DOHH2 (cell line): ENCODE data around the gene CHPF2.

Experiments
- H3F3A ChIP-seq: fragments of 200-600 bp; sonication (generic), shearing (Covaris generic); 2 replicates; pipeline ENCODE4 v1.6.0; 2016; ENCODE audit warnings: antibody characterized with exemption, mild to moderate bottlenecking; ENCODE audit not compliant: control insufficient read depth, insufficient read depth
- H3K27ac ChIP-seq: fragments of 200-600 bp; sonication (generic); 2 replicates; pipeline ENCODE4 v1.5.1; 2014; ENCODE audit warnings: low read depth, mild to moderate bottlenecking, low read length, moderate library complexity
- H3K27me3 ChIP-seq: fragments of 200-600 bp; sonication (generic); 2 replicates; pipeline ENCODE4 v1.6.1; 2014; ENCODE audit warnings: mild to moderate bottlenecking, low read length, mixed read lengths; ENCODE audit not compliant: control insufficient read depth
- H3K36me3 ChIP-seq: fragments of 200-600 bp; sonication (generic); 2 replicates; pipeline ENCODE4 v1.6.1; 2014; ENCODE audit warnings: mild to moderate bottlenecking, low read length, moderate library complexity, mixed read lengths; ENCODE audit not compliant: control insufficient read depth
- H3K4me1 ChIP-seq: fragments of 200-600 bp; sonication (generic); 2 replicates; pipeline ENCODE4 v1.6.1; 2014; ENCODE audit warnings: mild to moderate bottlenecking, low read length, mixed read lengths; ENCODE audit not compliant: control insufficient read depth
- H3K4me2 ChIP-seq: fragments of 200-600 bp; sonication (generic); 2 replicates; pipeline ENCODE4 v1.6.0; 2014; ENCODE audit warnings: mild to moderate bottlenecking, low read length, moderate library complexity
- H3K4me3 ChIP-seq: fragments of 200-600 bp; sonication (generic); 2 replicates; pipeline ENCODE4 v1.5.1; 2014; ENCODE audit warnings: mild to moderate bottlenecking, low read length, mixed read lengths
- H3K79me2 ChIP-seq: fragments of 200-600 bp; sonication (generic); 2 replicates; pipeline ENCODE4 v1.6.1; 2014; ENCODE audit warnings: mild to moderate bottlenecking, low read length, mixed read lengths; ENCODE audit not compliant: control insufficient read depth
- H3K9me2 ChIP-seq: fragments of 200-600 bp; sonication (generic); replicated peaks from 2 replicates; pipeline ENCODE4 v1.6.1; 2014; ENCODE audit warnings: mild to moderate bottlenecking, low read length, mixed read lengths; ENCODE audit not compliant: control insufficient read depth
- H3K9me3 ChIP-seq: fragments of 200-600 bp; sonication (generic); 2 replicates; pipeline ENCODE4 v1.6.1; 2014; ENCODE audit warnings: antibody characterized with exemption, low read length, mixed read lengths; ENCODE audit not compliant: control insufficient read depth, insufficient read depth
- H4K20me1 ChIP-seq: fragments of 200-600 bp; sonication (generic); 2 replicates; pipeline ENCODE4 v1.6.0; 2014; ENCODE audit warnings: low read depth, mild to moderate bottlenecking, antibody characterized with exemption, low read length, moderate library complexity; ENCODE audit not compliant: control insufficient read depth, insufficient read depth
- EZH2phosphoT487 ChIP-seq: fragments of 200-600 bp; sonication (generic); IDR thresholded peaks from 2 replicates; pipeline ENCODE4 v1.6.1; 2017; ENCODE audit warnings: borderline replicate concordance, mild to moderate bottlenecking, antibody characterized with exemption, low read length, moderate library complexity, mixed read lengths
- TF ChIP-seq, protein P1 (sequence below): fragments of 200-600 bp; sonication (generic); IDR thresholded peaks from one replicate; pipeline ENCODE4 v1.5.1; 2014; ENCODE audit warnings: antibody characterized with exemption, mild to moderate bottlenecking, low read depth, low read length; ENCODE audit not compliant: poor library complexity, severe bottlenecking

CHPF2 gene

DNA sequence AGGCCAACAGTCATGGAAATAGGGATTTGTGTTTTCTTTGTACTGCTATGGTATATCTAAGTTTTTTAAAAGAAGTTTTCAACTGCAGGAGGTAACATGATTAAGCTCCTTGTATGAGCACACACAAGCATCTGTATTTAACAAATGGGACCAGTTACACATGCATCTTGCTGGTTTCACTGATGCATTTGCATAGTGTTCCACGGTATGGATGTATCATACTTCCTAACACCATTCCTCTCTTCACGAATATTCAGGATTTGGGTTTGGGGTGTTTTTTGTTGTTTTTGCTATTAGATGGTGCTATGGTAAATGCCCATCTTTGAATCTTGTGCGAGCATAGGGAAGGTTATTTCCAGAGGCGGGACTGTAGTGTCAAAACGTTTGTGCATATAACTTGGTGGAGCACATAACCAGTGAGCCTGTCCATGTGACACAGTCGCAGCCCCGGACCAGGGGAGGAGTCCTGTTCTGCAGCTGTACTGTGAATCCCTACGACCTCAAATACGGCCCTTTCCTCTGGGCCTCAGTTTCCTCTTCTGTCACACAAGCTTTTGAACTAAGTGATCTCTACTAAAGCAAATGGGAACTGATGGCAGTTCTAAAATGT lies 23.9 kb upstream of the CHPF2 start:
- no peaks in the 10 kb centered on the region for H3K9me3 ChIP-seq
- peaks cover 17% of the 10 kb centered on the region for H3K36me3 ChIP-seq
- H4K20me1 ChIP-seq = no peaks in the 10 kb centered on the region; the same call in 1 of the 2 replicates
- H3F3A ChIP-seq = peaks cover 11% of the 10 kb centered on the region; the same call in 1 of the 2 replicates
- H3K4me2 ChIP-seq = no peak overlapping the region
- H3K27ac ChIP-seq = no peak overlapping the region
- TF ChIP-seq EZH2phosphoT487 = no peak
- TF ChIP-seq, protein P1, sequence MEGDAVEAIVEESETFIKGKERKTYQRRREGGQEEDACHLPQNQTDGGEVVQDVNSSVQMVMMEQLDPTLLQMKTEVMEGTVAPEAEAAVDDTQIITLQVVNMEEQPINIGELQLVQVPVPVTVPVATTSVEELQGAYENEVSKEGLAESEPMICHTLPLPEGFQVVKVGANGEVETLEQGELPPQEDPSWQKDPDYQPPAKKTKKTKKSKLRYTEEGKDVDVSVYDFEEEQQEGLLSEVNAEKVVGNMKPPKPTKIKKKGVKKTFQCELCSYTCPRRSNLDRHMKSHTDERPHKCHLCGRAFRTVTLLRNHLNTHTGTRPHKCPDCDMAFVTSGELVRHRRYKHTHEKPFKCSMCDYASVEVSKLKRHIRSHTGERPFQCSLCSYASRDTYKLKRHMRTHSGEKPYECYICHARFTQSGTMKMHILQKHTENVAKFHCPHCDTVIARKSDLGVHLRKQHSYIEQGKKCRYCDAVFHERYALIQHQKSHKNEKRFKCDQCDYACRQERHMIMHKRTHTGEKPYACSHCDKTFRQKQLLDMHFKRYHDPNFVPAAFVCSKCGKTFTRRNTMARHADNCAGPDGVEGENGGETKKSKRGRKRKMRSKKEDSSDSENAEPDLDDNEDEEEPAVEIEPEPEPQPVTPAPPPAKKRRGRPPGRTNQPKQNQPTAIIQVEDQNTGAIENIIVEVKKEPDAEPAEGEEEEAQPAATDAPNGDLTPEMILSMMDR = no peak
- no peaks in the 10 kb centered on the region for H3K79me2 ChIP-seq
- peaks cover 10% of the 10 kb centered on the region; the same call in 1 of the 2 replicates for H3K27me3 ChIP-seq
- H3K4me3 ChIP-seq = no peak overlapping the region
- no peaks in the 10 kb centered on the region for H3K9me2 ChIP-seq
- H3K4me1 ChIP-seq = no peaks in the 10 kb centered on the region

DNA sequence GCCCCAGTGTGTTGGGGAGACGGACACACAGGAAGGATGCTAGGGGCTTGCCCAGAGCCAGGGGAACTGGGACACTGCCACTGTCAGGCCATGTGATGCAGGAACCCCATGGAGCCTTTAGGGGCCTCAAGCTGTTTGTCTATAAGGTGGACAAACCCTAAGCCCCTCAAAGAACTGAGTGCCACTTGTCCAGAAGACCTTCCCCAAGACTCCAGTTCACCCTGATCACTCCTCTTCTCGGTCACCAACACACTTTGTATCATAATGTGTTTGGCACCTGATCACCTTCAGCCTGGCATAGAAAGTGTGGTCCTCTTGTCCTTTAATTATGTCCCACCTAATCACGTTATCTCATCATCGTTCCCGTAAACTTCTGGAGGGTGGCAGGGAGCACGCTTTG lies 22.7 kb upstream of the CHPF2 start:
- no peaks in the 10 kb centered on the region for H3K4me1 ChIP-seq
- H3F3A ChIP-seq = peaks cover 11% of the 10 kb centered on the region; the same call in 1 of the 2 replicates
- H4K20me1 ChIP-seq = no peaks in the 10 kb centered on the region; the same call in 1 of the 2 replicates
- no peak overlapping the region for H3K4me2 ChIP-seq
- H3K79me2 ChIP-seq = no peaks in the 10 kb centered on the region
- no peaks in the 10 kb centered on the region for H3K9me2 ChIP-seq
- H3K27ac ChIP-seq = no peak overlapping the region
- H3K4me3 ChIP-seq = no peak overlapping the region
- peaks cover 29% of the 10 kb centered on the region for H3K36me3 ChIP-seq
- TF ChIP-seq, protein P1 = no peak
- no peak for TF ChIP-seq EZH2phosphoT487
- no peaks in the 10 kb centered on the region for H3K9me3 ChIP-seq
- peaks cover 8% of the 10 kb centered on the region; the same call in 1 of the 2 replicates for H3K27me3 ChIP-seq

DNA sequence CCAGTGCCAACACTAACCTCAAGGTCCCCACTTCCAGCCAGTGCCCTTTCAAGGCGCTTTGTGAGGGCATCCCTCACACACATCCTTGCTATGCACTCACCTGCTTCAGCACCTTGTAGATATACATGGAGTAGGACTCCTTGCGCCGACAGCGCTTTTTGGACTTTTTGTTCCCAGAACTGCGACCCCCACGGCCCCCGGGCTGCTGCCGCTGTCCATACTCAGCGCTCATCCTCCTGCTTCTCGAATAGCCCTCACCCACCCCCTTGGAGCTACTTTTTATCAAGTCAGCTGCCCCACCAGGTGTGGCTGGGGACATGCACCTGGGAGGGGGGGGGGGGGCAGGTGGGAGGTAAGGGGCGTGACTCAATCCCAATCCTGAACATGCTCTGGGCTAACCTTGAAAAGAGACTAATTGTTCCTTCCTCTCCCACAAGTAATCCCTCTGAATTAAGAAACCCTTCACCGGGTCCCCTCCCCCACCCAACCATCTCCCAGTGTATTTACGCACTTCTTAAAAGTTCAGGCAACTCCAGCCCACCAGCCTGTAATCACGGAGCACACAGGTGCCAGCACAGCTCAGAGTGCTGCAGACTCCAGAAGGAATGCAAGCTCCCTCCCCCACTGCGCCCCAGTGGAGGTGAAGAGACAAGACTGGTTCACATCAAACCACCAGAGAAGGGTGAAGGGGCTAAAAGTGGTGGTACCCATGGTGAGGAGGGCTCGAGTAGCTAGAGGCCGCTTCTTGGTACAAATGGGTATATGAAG lies 22.0 kb upstream of the CHPF2 start, which contains the start of gene H2BK1:
Gene H2BK1 (minus strand): TSS at position 402 of the 768 bp plus-strand sequence. CDS start 170 bp downstream, at position 232.
- H3K79me2 ChIP-seq = no peaks in the 10 kb centered on the region
- H3K27me3 ChIP-seq = peaks cover 6% of the 10 kb centered on the region; the same call in 1 of the 2 replicates

More for the DNA sequence above, 22.0 kb upstream of the CHPF2 start, which contains the start of gene H2BK1:
- Histone ChIP-seq H3K4me3 (no peak within 1 kb of the TSS), H3K9me2 (no peaks in the 10 kb centered on the region), H3K4me1 (no peaks in the 10 kb centered on the region), H3K9me3 (no peaks in the 10 kb centered on the region), H3F3A (peaks cover 11% of the 10 kb centered on the region; the same call in 1 of the 2 replicates), H3K36me3 (peaks cover 36% of the 10 kb centered on the region), H3K27ac (no peak within 1 kb of the TSS), H4K20me1 (no peaks in the 10 kb centered on the region; the same call in 1 of the 2 replicates), H3K4me2 (no peak within 1 kb of the TSS)
- TF ChIP-seq, protein P1 = no peak
- TF ChIP-seq EZH2phosphoT487 = no peak
